GM19397 (cell line): ENCODE measurements around the gene SPAG5.

Source experiments
- ATAC-seq: cut with Tn5 transposase; IDR thresholded peaks from one replicate; pipeline ENCODE4 v1.9.1; 2021; ENCODE audit warnings: mild to moderate bottlenecking, moderate library complexity; ENCODE audit not compliant: unreplicated experiment

Gene SPAG5, protein sequence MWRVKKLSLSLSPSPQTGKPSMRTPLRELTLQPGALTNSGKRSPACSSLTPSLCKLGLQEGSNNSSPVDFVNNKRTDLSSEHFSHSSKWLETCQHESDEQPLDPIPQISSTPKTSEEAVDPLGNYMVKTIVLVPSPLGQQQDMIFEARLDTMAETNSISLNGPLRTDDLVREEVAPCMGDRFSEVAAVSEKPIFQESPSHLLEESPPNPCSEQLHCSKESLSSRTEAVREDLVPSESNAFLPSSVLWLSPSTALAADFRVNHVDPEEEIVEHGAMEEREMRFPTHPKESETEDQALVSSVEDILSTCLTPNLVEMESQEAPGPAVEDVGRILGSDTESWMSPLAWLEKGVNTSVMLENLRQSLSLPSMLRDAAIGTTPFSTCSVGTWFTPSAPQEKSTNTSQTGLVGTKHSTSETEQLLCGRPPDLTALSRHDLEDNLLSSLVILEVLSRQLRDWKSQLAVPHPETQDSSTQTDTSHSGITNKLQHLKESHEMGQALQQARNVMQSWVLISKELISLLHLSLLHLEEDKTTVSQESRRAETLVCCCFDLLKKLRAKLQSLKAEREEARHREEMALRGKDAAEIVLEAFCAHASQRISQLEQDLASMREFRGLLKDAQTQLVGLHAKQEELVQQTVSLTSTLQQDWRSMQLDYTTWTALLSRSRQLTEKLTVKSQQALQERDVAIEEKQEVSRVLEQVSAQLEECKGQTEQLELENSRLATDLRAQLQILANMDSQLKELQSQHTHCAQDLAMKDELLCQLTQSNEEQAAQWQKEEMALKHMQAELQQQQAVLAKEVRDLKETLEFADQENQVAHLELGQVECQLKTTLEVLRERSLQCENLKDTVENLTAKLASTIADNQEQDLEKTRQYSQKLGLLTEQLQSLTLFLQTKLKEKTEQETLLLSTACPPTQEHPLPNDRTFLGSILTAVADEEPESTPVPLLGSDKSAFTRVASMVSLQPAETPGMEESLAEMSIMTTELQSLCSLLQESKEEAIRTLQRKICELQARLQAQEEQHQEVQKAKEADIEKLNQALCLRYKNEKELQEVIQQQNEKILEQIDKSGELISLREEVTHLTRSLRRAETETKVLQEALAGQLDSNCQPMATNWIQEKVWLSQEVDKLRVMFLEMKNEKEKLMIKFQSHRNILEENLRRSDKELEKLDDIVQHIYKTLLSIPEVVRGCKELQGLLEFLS

DNA sequence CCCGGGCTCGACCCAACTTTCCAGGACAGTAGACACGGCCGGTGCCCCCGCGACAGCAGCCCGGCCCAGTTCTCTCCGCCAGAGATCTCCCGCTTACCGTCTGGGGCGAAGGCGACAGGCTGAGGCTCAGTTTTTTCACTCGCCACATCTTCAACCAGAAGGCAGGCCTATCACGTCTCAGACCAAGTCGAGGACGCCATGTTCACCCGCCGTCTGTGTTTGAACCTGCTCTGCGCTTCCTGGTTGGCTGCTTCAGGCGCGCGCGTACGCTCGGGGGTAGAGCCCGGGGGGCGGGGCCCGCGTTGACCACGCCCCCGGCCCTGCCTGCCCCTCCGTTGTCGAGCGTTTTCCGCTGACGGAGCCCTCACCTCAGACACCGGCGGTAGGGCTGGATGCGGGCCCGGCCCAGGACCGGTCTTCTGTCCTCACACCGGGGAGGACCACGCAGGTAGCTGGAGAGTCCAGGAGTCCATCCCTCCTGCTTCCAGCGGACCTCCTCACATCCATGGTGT is at the start of gene SPAG5:
Gene SPAG5 (minus strand): TSS at position 227 of the 512 bp plus-strand sequence. CDS start 79 bp downstream, at position 148.
- ATAC-seq, result peak; percentile 88

DNA sequence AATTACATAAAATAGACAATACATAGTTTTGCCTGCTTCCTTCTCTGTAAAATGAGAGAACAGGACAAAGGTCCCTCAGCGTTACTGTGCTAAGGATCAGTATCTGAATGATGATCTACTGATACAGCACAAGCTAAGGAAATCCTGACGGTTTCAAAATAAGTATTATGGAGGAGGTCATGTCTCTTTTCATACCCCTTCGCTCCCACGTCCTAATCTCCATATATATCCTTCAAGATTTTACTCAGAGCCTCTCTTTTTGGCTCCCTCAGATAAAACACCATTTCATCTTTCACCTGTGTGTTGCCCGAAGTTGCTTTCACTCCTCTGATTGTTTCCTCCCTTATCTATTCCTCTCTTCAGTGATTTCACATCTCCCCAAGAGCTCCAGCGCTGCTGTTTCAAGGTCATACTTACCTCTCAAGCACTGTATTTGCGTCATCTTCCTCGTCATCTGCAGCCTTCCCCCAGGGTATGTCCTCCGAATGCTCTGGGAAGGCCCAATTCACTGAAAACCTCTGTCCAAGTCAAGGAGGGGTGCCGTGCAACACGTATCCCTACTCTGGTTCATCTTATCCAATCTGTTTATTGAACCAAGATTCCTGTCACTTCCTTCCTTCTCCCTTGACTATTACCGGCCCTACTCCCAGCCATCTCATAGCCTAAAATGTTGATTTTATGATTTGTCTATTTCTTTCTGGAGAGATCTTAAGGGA is 47.4 kb upstream of the SPAG5 start:
- no peak for ATAC-seq

DNA sequence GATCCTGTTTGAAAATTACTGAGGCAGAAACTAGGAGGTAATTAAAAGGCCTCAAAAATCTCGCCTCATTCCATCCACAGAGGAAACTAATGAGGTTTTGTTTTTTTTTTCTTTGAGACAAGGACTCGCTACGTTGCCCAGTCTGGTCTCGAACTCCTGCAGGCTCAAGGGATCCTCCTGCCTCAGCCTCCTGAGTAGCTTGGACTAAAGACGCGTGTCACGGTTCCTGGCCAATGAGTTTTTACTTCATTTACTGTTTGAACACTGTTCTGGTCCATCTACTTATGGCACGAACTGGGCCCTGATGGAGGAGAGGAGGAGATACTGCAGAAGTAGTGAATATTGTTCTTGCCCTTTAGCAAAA is 46.7 kb upstream of the SPAG5 start:
- no peak for ATAC-seq

DNA sequence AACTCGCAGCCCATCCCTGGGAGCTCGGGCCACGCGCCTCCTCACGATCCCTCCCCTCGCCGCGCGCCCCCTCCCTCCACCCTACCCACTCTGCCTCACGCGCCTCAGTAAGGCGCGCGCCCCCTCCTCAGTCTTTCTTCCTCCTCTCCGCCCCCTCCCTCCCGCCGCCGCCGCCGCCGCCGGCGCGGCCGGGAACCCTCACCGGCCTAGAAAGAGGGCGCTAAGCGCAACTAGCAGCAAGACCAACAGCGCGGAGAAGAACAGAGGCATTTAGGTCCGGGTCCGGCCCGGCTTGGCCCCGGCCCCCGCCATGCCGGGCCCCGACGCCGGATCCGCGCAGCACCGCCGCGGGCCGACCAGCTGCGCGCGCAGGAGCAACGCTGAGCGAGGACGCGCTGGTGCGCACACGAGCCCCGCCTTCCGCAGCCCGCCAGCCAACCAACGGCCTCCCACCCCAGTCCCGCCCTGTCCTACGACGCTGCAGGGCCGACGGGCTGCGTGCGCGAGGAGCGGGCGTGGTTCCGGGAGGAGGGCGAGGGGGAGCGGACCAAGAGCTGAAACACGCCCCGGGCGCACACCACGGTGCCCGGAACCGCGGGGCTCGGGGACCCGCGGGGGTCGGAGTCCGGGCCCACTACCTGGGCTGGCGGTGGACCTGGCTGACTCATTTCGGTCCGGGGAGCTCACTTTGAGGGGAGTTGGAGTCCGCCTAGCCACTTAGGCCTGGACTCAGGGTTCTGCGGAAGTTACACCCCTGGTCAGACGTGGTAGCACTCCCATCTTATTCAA is 46.2 kb upstream of the SPAG5 start, which contains the start of gene BLTP2:
Gene BLTP2 (minus strand): TSS at position 372 of the 789 bp plus-strand sequence. CDS start 102 bp downstream, at position 270.
- peak; percentile 92 for ATAC-seq

DNA sequence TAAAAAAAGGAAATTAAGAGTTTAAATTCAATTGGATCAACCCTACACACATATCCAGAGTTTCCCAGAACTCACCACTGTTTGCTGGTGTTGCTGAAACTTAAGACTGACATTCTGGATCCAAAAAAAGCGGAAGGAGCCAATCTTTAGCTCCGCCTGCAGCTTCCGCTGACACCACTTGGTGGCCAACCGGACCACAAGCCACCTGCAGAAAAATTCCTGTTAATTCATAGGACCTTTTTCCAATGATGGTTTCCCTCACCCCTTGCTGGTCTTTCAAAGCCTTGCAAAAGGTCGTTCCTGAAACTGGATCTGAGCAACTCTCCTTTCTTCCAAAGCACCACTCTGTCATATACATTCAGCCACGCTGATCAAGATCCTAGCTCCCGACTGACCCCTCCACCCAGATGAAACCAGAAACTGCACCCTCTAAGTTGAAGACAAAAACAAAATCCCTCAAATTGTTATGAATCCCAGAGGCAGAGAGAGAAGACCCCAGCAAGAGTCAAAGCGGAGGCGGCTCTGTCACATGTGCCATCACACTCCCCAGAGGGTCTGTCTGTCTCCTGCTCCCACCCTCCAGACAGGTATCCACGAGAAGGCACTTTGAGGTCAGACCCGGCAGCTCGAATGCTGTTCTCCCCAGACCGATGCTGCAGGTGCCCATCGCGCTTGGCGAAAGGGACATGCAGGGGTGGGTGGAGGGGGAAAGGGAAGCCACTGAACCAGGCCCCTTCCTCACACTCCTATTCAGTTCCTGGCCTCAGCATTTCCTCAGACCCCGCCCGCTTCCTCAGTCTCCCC is 45.4 kb upstream of the SPAG5 start:
- peak; percentile 4 for ATAC-seq

DNA sequence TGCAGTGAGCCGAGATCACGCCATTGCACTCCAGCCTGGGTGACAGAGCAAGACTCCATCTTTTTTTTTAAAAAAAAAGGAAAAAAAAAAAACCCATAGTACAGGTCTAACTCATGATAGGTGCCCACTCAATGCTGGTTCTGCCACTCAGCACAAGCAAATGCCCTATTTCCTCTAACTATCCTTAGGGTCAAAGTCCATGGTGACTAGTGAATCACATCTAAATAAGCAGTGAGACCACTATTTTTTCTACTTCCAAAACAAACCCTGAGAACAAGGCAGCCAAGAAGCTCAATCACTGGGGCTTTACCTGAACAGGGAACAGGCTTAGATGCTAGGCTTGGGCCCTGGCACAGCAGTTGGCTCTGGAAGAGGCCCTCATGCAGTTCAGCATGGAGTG is 42.8 kb upstream of the SPAG5 start:
- ATAC-seq, result no peak

DNA sequence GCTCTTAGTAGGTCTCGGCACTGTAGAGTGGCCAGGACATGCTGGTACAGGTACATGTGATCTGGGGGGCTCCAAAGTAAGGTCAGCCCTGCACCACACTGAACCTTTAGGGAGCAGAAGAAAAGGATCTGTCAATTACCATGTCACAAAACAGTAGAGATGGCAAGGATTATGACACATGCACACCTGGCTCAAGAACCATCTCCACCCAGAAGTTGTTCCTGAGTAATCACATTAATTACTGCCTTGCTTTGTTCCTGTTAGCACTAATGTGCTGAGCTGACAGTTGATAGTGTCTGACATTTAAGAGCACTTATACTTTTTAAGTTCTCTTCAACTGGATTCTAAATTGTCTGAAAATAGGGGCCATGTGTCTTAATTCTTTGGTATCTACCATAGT is 36.7 kb upstream of the SPAG5 start:
- no peak for ATAC-seq

DNA sequence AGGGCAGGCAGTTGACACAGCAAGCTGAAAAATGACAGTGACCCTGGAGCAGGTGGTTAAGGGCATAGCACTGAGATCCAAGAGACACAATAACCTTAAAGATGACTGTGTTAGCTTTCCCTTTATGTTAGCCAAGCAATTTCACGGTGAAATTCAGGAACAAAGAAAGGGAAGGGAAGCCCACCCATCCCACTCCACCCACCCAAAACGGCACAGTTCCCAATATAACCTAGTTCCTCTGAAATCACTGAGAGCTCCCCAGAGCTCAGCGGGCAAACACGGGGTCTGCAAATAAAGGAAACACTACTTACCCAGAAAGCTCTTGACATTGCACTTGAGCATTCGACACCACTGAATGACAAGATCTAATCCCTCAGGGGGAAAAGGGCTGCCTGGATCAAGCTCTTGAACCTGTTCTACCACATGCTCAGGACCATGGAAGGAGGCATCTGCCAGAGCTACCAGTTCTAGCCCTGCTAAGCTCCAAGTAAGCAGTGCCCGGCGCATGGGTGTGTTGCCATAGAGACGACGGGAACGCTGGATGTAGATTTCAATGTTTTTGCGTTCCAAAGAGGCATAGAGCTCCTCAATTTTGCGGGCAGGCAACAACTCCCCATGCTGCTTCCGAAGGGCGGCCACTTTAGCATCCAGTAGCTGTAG is 35.5 kb upstream of the SPAG5 start:
- ATAC-seq, result no peak

DNA sequence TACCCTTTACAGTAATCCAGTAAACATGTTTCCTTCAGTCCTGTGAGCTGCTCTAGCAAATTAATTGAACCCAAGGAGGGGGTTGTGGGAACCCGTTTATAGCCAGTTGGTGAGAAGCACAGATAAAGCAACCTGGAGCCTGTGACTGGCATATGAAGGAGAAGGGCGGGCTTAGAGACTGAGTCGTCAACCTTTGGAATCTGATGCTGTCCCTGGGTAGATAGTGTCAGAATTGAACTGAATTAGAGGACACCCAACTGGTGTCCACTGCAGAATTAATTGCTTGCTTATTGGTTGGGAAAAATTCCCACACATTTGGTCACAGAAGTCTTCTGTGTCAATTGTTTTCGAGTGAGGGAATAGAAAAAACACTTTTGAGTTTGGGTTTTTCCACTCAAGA is 28.0 kb upstream of the SPAG5 start:
- ATAC-seq, result no peak

DNA sequence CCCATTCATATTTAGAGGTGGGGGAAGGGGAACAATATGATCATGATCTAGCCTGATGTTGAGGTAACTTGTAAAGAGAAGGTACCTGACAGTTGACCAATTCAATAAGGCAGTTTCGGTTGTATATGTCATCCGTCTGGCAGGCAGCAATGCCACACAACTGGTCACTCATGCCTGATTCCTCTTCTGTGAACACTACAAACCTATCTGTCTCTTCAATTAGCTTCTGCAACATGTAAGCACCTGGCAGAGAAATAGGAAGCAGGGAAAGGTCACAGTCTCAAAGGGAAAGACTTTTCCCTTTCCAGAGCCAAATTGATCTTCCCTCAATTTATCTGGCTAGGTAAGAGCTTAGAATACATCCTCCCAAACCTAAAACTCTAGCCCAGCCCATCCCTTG is 25.3 kb upstream of the SPAG5 start:
- ATAC-seq, result no peak

DNA sequence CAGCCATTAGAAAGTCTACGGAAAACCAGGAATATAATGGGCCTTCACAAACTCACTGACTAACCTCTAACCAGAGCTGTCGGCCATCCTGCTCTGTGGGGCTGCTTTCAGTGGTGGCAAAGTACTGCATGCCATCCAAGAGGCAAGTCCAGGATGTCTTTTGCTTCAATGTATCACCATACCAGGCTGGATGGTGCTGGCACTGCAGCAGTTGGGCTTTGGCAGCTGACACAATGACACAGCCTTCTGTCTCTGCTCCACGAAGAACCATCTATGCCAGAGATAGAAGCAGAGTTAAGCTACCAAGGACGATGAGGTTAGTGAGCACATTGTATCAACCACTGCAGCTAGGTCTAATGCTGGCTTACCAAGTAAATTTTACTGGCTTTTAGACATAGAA is 24.9 kb upstream of the SPAG5 start:
- no peak for ATAC-seq

DNA sequence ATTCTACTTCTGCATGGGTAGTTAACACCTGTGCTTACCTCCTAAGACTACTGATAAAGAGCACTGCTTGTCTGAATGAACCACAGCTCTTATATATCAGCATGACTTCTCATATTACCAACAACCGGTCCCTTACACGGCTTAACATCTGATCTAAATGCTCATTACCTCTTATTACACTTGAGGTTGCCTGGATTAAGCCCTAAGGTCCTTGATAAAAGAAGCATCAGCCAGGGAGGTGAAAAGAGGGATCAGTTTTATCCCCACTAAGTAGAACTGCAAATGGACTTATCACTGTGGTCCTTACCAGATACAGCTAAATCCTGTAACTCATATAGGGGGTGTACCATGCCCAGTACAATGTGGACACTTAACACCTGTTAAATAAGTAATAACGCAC is 23.4 kb upstream of the SPAG5 start:
- ATAC-seq, result no peak

DNA sequence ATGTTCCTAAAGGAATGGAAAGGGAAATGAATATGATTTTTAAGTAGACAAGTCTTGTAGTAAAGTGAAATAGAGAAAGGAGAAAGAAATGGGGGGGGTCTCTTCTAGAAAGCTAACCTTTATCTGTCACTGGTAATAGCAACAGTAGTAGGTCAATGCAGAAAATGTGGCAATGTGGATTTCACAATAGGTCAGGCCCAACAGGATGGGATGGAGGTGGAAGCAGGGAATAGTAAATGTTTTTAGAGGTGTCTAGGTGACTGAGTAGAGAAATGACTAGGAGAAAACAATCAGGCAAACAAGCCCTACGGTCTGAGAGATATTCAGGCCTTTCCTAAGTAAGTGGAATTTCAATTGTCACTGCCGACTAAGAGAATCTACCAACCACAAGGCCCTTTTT is 21.2 kb upstream of the SPAG5 start:
- ATAC-seq, result no peak

DNA sequence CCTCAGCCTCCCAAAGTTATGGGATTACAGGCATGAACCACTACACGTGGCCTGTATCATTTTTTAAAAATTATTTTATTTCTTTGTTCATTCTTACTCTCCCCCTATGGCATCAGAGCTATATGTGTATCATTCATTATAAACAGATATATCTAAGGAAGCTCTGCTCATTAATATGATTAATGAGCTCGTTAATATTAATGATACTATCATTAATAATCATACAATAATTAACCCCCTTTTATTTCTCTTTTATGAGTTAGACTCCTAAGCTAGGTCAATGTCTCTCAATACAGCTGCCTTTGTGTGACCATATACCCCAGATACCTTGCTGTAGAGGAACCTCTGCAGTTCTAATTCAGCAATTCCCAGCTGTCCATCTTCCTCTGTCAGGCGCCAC is 19.6 kb upstream of the SPAG5 start:
- ATAC-seq, result no peak

DNA sequence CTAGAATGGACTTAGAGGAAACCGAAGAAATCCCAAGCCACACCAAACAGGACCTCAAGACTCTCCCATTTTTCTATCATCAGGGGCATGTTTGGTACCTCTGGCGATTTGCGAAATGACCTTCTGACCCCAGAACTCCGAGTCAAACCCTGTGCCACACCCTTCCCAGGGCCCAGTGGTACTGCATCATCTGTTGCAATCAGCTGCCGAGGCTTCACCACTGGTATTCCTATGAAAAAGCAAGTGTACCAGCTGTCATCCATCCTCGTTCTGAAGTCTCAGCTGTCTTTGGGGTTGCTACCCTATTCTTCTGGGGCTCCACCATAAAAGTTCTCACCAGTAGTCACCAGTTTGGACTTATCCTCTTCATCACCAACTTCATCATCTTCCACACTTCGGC is 17.5 kb upstream of the SPAG5 start:
- no peak for ATAC-seq

DNA sequence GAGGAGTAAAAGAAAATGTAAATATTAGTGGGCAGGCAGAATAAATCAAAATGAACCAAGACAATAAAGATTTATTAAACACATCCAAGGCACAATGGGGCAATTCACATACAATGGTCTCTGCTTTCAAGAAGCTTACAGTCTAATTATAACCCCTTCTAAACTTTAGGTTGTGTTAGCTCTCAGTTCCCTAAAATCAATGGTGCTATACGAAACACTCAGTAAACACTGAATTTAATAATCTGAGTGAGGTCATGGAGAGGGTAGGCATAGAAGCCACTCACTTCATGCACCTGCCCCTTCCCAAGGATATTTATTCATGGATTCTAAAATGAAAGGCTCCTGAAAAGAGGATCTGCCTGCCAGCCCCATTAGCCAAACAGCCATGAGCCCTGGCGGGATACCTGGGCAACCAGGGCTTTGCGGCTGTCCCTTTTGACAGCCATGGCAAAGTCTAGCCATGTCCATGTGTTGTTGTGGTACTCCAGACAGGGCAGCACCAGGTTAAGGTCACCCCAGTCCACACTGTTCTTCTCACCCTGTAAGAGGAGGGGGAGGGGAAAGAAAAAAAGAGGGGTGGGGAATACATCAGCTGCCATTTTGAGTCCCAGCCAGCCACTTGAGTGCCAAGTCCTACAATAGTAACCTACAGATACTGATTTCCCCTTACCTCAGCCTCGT is 16.6 kb upstream of the SPAG5 start:
- ATAC-seq, result no peak

DNA sequence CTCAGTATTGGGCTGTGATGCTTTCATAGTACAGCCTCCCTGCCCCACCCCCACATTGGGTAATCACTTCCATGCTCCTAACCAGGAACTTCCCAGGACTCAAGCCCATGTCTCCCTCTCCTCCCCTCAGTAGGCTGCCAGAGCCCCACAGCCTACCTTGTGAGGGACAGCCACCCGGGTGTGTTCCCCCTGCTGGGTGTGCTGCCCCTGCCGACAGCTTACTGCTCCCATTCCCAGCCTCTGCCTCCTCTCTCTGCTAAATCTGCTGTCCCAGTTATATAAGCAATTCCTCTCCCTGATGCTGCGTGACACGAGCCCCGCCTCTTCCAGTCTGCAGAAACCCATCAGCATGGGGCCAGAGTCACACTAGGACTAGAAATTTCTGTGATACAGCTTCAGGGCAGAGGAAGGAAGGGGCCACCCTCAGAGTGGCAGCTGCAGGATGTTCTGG is 15.1 kb upstream of the SPAG5 start, which contains the start of gene RSKR:
Gene RSKR (minus strand): TSS at position 255 of the 451 bp plus-strand sequence. CDS start 24 bp downstream, at position 231.
- ATAC-seq, result no peak
